Kasumi-1 (cell line): Measurements from ENCODE around the gene PSTPIP2.
A peak's percentile ranks its signal among the peaks of the same experiment; 100 is the strongest.
"Not testable (repeated sequence)": the region's sequence is repeated elsewhere in the genome, so short reads cannot be mapped to it uniquely, and the experiment has no call there.

Source experiments
- DNase-seq, 2 experiments: peaks; one replicate each; lab custom pipeline; 2025; lab: John Stamatoyannopoulos, UW

Gene PSTPIP2

DNA sequence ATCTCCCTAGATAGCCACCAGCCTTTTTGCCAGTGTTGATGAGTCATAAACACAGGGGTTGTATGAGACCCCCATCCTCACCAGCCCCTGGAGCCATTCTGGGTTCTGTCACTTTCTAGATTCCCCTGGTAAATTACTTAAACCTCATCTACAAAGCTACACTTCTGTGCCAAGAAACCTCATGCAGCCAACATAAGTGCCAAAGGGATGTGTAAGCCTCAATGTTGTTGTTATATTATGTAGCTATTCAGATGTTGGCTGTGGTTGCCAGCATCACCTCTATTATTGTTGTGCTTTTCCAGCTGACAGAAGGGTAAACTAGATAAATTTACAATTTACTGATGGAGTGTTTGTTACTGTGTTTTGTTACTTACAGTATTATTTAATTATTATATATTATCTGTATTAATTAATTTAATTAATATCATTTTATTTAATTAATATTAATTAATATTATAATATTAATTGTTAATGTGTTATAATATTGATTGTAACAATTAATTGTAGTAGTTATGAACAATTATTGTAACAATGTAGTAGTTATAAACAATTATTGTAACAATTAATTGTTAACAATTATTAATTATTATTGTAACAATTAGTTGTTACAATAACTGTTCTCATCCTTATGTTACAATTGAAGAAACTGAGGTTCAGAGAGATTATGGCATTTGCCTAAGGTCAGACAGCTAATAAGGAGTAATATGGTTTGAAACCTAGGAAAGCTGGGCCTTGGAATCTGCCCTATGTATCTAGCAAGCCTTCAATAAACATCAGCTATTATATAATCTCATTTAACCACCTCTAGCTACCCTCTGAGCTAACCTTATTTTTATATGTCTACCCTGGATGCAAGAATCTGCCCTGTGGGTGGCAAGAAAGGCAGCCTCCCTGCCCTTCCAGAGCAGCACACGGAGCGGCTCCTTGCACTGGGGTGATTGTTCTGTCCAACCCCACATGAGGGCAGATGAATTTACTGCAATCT lies 36.1 kb downstream of the PSTPIP2 start:
- no peak for DNase-seq

DNA sequence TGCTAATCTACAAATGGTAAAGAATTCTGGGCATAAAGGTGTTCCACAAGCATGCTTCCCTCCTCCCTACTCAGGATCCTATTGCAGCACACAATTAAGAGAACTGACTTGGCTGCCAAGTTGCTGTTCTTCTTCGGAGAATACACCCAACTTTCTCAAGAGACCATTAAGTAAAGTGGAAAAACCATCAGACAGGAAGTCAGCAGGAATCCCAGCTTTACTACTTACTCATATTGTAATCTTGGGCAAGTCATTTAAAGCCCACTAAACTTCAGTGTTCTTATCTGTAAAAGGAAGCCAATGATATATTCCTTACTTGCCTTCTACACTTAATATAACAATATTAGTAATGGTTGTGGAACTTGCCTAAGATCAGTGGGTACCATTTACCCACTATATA lies 37.8 kb downstream of the PSTPIP2 start:
- DNase-seq, result no peak

DNA sequence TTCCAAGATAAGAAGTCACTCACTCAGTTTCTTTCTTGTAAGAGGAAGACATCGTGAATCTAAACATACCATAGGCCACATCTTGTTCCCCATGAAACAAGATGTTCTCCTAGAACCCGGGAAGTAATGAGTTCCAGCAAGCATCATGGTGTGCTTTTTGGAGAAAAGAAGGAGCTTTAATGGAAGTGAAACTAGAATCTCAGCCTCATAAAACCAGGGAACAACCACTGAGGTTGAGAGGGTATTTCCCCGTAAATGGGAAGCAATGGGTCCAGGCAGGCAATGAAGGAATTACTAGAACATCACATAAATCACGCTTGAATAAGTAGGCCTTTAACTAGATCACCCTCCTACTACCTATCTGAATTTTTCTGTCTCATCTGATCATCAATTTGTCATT lies 40.3 kb downstream of the PSTPIP2 start:
- no peak for DNase-seq

DNA sequence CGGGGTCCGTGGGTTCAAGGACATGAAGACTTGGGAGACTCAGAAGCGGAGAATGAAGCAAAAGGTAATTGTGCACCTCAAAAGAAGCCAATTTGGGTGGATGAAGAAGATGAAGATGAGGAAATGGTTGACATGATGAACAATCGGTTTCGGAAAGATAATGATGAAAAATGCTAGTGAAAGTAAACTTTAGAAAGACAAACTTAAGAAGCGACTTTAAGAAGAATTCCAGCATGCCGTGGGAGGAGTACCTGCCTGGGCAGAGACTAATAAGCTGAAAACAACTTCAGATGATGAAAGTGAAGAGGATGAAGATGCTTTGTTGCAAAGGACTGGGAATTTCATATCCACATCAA lies 43.5 kb downstream of the PSTPIP2 start:
- no peak for DNase-seq

DNA sequence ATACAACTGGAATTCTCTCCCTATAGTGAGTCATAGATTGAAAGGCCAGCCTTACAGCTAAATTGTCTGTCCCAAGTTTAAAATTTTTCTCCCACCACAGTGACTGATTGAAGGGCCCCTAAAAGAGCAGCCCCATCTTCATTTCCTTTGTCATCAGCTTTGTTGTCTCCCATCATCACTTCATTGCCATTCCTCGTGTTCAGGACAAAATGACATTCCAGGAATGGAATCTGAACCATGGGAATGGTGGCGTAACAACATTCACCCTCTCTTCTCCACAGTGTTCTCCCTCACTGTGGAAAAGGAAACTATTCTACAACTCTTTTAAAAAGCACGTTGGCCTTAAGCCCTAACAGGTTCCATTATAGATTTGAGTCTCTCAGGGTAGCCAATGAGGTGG lies 52.1 kb downstream of the PSTPIP2 start:
- DNase-seq, result no peak

DNA sequence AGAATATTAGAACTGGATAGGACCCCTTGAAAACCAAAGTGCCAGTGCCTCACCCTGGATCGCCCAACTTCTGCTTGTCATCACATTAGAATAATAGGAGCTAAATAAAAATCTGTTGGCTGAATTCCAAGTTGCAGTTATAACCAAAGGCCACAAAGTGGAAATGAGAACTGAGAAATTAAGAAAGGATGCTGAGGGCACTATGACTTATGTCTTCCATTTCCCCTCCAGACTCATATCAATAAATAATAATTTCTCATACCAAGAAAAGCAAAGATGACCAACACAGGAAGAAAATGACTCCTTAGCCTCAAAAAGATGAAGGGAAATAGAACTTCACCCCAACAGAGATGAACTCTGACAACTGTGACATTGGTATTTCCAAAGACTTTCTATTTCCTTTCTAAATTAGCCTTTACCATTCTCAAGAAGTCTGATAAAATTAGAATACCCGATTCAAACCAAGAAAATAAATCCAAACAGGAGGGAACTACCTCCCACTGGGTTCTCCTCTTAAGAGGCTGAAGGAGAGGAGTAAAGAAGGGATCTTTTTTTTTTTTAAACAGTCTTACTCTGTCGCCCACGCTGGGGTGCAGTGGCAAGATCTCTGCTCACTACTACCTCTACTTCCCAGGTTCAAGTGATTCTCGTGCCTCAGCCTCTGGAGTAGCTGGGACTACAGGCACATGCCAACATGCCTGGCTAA lies 58.4 kb downstream of the PSTPIP2 start:
- DNase-seq, result no peak

DNA sequence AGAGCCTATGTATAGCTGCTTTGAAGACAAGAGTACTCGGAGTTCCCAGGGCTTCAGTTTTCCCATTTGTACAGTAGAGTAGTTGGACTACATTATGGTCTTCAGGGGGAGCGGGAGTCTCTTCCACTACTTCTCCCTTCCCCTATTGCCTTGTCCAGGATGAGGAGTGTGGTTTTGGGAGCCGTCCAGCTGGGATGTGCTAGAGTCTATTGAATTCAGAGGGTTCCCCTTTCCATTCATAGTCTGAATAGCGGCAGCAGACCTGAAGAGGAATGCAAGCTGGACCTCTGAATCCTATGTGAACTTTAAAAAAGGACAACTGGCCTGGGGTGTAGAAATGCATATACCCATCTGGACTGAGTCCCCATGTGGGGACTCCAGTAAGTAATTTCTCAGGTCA lies 61.4 kb downstream of the PSTPIP2 start:
- DNase-seq, result no peak

DNA sequence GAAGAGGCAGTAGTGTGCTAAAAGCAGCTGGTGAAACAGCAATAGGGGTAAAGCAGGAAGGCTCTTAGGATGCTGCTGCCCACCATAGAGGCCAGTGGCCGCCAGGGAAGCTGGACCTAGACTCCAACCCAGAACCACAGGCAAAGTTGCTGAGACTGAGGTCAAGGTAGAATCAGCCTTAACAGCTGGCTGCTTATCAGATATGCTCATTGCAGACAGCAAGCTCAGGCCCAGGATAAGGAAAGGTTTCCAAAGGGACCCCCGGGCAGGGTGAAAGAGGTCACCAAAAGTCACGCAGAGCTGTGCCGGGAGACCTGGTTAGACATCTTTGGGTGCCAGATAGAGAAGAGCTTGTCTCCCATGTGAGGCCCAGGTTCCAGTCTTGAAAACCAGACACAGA lies 62.0 kb downstream of the PSTPIP2 start:
- DNase-seq, result no peak

DNA sequence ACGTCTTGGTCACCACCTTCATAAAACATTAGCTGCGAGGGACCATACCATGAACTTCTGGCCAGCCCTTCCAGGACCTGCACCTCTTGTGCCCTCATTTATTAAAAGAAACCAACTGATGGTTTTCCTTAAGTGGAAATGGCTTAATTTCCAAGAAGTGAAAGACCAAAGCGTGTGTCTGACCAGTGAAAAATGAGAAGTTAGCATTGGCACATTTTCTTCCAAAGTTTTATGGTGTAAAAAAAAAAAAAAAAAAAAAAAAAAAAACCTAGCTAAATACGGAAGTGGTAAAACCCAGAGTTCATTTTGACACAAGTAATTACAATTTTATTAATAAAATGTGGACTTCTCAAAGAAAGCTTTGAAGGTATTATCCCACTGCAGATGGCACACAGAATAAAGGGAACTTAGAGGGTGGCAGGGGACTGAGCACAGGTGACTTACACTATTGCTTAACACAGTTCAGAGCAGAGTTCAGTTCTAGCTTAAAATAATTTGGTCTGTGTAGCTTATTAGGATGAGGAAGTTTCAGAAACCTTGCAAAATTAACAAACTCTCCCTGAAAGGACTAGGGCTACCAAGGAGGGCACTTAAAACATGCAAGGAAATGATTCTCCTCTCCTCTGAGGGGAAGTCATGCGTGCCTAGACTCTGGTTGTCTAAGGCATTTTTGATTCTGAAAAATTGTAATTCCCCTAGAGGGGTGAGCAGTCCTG lies 62.8 kb downstream of the PSTPIP2 start:
- DNase-seq, result peak; percentile 61 to 67

DNA sequence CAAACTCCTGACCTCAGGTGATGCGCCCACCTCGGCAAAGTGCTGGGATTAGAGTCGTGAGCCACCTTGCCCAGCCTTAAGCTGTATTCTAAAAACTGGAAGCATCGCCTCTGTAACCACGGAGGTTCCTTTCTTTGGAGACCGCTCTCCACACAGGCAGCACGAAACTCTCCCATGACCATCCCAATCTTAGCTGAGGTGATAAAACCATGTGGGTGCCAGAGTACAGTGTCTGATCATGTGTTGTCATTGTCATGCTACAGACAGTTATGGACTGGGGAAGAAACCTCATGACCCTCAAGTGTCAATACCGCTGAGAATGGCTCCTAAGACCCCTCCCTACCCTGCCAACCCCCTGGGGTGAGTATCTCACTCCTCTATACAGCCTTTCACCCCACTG lies 63.5 kb downstream of the PSTPIP2 start:
- no peak for DNase-seq

DNA sequence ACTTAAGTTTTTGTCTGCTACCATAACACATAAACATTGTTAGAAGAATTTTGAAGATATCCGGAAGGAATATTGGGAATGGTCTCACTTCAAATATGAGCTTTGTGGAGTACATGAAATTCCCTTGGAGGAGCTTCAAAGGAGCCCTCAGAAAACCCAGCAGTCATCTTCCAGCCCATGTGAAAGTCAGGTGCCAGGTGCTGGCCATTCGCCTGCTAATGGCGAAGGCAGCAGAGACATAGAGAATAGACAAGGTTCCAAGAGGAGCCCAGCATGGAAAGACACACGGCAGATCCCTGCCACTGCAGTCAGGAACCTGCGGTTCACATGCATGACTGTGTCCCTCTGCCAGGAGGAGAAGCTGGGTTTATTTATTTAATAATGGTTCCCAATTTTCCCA lies 64.9 kb downstream of the PSTPIP2 start:
- no peak for DNase-seq

DNA sequence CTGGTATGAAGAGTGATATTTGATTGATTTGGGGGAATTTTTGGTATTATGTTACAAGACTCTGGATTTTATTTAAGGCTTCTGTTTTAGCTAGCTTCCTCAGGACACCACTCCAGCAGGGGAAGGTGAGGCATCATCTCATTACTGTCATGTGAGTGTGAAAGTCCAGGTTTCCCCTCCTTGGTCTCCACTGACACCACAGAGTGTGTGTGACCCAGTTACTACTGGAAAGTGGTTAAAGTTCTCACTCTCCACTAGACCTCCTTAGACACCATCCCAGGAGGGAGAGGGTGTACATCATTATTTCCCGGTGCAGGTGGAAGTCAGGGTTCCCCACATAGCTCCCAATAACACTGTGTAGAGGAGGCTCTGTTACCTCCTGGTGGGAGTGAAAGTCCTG lies 69.1 kb downstream of the PSTPIP2 start:
- DNase-seq, result no peak

DNA sequence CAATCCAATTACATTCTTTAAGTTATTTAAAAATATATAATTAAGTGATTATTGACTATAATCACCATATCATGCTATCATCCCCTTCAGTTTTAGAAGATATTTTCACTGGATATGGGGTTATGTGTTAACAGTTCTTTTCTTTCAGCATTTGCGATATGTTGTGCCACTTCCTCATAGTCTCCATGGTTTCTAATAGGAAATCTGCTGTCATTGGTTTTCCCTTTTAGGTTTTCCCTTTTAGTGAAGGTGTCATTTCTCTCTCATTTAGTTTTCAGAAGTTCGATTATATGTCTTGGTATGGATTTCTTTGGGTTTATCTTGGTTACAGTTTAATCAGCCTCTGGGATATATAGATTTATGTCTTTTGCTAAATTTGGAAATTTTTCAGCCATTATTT lies 70.2 kb downstream of the PSTPIP2 start:
- DNase-seq, result peak in 1 of 2 experiments; percentile 3

DNA sequence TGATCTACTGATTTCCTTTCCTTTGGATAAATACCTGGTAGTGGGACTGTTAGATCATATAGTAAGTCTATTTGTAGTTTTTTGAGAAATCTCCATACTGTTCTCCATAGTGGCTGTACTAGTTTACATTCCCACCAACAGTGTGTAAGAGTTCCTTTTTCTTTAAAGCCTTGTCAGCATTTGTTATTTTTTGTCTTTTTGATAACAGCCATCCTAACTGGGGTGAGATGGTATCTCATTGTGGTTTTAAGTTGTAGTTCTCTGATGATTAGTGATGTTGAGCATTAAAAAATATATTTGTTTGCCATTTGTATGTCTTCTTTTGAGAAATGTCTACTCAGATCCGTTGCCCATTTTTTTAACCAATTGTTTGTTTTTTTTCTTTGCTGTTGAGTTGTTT lies 71.0 kb downstream of the PSTPIP2 start:
- DNase-seq, result no peak

DNA sequence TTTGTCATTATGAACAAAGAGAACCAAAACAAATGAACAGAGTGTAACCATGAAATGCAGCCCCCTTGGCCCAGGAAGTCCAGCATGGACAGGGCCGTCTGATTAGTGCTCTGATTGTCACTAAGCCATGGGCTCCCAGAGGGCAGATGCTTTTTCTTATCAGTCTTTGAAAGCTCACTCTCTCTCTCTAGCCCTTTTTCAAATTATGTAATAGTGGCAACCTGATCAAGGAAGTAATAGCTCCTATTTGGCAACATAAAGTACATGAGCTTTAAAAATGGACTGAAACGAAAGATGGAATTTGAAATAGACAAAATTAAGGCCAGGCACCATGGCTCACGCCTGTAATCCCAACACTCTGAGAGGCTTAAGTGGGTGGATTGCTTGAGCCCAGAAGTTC lies 72.5 kb downstream of the PSTPIP2 start:
- DNase-seq, result no peak

DNA sequence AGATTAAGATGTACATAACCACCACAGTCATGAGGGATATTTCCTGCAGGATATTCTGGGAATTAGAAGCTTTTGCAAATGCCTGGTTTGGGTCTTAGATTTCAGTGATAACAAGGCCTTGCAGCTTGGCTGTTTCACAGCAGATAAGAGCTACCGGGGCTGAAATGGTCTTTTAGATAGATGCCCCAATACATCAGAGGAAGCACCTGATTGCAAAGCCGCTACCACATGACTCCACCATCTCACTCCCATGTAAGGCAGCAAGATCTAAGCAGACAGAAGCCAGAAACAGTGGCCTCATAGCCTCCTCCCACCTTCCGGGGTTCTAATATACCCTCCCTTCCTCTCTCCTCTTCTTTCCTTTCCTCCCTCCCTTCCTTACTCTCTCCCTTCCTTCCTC lies 73.8 kb downstream of the PSTPIP2 start:
- DNase-seq, result no peak

DNA sequence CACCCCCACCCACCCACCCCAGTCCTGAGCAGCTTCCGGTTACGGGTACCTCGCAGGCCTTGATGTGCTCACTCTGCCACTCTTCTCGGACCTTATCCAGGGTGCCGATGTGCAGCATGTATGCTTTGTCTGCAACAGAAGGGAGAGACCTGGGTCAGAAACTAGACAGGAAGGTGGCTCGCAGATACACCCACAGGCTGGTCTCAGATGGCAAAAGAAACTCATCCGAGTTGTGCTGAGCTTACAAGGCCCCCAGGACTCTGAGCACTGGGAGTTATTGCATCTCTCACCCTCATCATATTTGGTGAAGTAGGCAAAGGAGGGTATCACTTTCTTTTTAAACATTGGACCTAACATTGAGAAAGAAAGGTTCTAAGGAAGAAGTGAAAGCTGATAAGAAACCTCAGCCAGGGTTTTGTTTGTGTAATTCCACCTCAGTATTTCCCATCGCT lies 74.3 kb downstream of the PSTPIP2 start:
- no peak for DNase-seq

DNA sequence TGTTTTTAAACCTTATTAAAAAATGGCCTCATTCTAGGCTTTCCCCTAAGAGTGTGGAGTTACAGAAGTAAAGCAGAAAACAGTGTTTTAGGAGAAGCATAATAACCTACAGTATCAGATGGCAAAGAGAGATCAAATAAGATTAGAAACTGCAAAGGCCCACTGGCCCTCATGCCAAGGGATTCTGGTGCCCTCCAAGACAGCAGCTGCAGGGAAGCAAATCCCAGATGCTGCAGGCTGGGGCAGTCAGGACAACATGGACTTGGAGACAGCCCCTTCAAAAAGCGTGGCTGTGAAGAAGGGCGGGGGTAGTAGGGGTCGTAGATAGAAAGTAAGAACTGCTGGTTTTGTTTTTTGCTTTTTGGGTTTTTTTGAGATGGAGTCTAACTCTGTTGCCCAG lies 76.6 kb downstream of the PSTPIP2 start:
- DNase-seq, result no peak

DNA sequence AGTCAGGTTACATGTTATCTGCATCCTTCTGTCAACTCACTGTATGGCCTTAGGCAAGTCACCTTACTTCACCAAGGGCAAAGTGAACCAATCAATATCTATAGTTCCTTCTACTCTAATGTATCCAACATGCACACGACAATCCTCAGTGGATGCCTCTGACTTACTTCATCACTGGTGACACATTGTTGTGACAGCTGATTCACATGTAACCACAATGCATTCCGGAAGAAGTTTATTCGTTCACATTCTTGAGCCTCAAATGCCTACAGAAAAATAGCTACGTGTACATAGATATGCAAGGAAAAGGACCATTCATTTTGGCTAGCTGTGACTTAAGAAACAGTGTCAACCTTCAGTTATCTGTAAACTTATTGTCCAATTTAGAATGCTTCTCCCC lies 78.6 kb downstream of the PSTPIP2 start:
- DNase-seq, result no peak

DNA sequence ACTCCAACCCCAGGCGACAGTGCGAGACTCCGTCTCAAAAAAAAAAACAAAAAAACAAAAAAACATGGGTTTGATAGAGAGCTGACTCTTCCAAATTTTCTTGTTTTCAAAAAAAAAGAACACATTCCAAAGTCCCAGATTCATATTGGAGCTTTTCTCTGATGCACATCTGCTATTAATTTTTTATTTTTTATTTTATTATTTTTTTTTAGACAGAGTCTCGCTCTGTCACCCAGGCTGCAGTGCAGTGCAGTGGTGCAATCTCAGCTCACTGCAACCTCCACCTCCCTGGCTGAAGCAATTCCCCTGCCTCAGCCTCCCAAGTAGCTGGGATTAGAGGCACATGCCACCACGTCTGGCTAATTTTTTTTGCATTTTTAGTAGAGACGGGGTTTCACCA lies 79.5 kb downstream of the PSTPIP2 start:
- DNase-seq, result not testable (repeated sequence)

DNA sequence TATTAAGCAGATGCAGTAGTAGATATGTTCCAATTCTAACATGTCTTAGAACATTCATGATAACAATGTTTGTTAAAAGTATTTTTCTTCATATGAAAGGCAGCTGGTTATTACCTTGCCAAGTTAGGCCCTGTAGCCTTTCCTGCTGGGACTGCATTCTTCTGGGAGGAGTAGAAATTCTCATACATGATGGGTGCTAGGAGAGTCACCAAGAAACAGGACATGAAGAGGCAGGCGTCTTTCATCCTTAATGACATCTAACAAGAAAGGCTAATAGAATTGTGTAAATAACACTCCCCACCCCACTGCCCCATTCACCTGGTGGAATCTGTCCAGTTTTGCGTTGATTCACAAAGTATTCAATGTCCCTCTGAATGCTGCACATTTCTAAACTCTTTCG lies 80.3 kb downstream of the PSTPIP2 start:
- no peak for DNase-seq

DNA sequence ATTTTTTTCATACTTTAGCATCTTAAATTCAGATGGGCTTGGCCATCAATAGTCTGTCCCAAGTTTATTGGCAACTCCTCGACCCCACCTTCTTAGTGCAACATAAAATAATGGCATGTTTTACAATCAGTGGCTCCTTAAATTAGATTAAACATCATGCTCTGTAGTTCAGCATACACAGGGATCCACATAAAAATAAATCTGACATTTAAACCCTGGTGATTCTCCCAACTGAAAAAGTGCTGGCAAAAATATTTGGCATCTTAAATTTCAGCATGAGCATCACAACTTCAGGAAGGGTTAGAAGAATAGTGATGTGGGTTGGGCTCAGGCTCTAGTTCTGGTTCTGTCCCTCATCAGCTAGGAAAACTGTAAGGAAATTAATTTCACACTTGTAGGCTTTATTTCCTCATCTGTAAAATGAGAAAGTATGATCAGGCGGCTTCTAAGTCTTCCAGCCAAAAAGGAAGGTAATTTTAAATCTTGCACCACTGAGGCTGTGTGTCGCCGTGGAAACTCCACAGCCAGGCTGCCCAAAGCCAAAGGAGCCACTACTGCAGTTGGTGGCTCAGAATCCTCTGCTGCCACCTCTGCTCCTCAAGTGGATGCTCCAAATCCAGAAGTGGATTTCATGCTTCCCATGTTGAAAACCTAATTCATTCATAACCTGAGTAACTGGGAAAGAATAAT lies 87.4 kb downstream of the PSTPIP2 start:
- DNase-seq, result no peak
